Peyer's patch (tissue), 4 donors: Measurements from ENCODE around the gene CDC42BPA. TPM values are rescaled to one million over a fixed set of nuclear protein-coding genes. Genes with fewer than 3 reads are reported as not detected.

Experiments
- DNase-seq, 3 donors: peaks; one replicate each; pipeline ENCODE4 v3.0.0-alpha.2; 2017 to 2019
- H3K27ac ChIP-seq, 4 donors: fragments of 200-600 bp; sonication (generic); one replicate each; pipeline ENCODE4 v1.5.1; 2016 to 2019
- H3K27me3 ChIP-seq, 2 donors: fragments of 200-600 bp; sonication (generic); one replicate each; pipeline ENCODE4 v1.5.1; 2019
- H3K36me3 ChIP-seq, 3 donors: fragments of 200-600 bp; sonication (generic); one replicate each; pipeline ENCODE4 v1.5.1; 2016 to 2019
- H3K4me1 ChIP-seq, 4 donors: fragments of 200-600 bp; sonication (generic); one replicate each; pipeline ENCODE4 v1.5.1; 2016 to 2019
- H3K4me3 ChIP-seq, 4 donors: fragments of 200-600 bp; sonication (generic); 1 replicate in 3 of 4; 2 replicates in 1 of 4; pipeline ENCODE4 v1.5.1; 2016 to 2019; ENCODE audit warnings: mild to moderate bottlenecking in 1 of 4
- H3K9me3 ChIP-seq, 4 donors: fragments of 200-600 bp; sonication (generic); one replicate each; pipeline ENCODE4 v1.5.1; 2016 to 2019; ENCODE audit warnings: mild to moderate bottlenecking in 1 of 4
- POLR2A ChIP-seq, 2 donors: fragments of 450-650 bp; IDR thresholded peaks; one replicate each; pipeline ENCODE4 v1.5.1; 2017; ENCODE audit warnings: antibody characterized with exemption in 2 of 2, mild to moderate bottlenecking in 2 of 2, moderate library complexity in 2 of 2
- total RNA-seq, 4 donors: library from RNA; depleted of rRNA; stranded (reverse); fragments of >200 nt; gene quantifications; one replicate each; pipeline ENCODE4 v1.1.0, GENCODE V29; 2016
- TF ChIP-seq, protein P1 (sequence below), 6 experiments: fragments of 450-650 bp in 4 of 6; fragments of 200-600 bp in 2 of 6; sonication (generic) in 1 of 6; IDR thresholded peaks; one replicate each; pipeline ENCODE4 v1.5.1; 2017 to 2019; ENCODE audit warnings: antibody characterized with exemption in 6 of 6, mild to moderate bottlenecking in 3 of 6, moderate library complexity in 1 of 6

The CDC42BPA gene
- total RNA-seq, 4 donors from 2014 or later = 49.3 to 107 (median 53.9) TPM

DNA sequence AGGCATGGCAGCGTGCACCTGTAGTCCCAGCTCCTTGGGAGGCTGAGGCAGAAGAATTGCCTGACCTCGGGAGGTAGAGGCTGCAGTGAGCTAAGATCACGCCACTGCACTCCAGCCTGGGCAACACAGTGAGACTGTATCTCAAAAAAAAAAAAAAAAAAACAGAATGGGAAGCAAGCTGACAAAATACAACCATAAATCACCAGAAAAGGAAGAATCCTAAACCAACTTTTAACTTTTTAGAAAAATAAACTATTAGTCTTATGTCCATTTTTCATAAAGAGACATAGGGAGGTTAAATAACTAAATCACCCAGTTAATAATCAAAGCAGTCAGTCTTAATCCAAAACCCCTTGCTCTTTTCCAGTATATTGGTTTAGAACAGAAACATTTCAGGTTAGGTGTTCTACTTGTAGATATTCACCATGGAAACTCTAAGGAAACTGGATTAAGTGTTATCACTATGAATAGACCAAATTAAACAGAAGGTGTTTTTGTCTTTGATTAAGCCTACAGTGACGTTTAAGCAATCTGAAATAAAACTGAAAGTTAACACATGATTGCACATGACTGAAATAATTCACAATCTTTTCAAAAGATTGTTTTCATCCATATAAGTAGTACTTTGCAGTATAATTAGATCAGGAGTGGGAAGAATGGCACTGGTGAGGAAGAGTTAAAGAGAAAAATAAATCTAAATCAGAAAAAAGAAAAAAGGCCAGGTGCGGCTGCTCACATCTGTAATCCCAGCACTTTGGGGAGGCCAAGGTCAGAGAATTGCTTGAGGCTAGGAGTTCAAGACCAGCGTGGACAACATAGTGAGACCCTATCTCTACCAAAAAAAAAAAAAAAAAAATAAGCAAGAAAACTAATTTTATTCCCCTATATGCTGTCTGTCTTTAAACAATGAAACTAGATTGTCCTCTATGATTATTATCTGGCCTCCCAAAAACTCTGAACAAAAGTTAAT, 9.6 kb downstream of the CDC42BPA start:
- Histone ChIP-seq H3K9me3 (no peaks in the 10 kb centered on the region), H3K36me3 (no peaks in the 10 kb centered on the region), H3K27ac (no peak overlapping the region), H3K4me1 (no peaks in the 10 kb centered on the region), H3K27me3 (no peaks in the 10 kb centered on the region), H3K4me3 (no peak overlapping the region)
- TF ChIP-seq, protein P1, sequence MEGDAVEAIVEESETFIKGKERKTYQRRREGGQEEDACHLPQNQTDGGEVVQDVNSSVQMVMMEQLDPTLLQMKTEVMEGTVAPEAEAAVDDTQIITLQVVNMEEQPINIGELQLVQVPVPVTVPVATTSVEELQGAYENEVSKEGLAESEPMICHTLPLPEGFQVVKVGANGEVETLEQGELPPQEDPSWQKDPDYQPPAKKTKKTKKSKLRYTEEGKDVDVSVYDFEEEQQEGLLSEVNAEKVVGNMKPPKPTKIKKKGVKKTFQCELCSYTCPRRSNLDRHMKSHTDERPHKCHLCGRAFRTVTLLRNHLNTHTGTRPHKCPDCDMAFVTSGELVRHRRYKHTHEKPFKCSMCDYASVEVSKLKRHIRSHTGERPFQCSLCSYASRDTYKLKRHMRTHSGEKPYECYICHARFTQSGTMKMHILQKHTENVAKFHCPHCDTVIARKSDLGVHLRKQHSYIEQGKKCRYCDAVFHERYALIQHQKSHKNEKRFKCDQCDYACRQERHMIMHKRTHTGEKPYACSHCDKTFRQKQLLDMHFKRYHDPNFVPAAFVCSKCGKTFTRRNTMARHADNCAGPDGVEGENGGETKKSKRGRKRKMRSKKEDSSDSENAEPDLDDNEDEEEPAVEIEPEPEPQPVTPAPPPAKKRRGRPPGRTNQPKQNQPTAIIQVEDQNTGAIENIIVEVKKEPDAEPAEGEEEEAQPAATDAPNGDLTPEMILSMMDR (IDR thresholded peaks at IDR 0.05) = no peak
- no peak for TF ChIP-seq POLR2A (IDR thresholded peaks at IDR 0.05)
- no peak for DNase-seq

DNA sequence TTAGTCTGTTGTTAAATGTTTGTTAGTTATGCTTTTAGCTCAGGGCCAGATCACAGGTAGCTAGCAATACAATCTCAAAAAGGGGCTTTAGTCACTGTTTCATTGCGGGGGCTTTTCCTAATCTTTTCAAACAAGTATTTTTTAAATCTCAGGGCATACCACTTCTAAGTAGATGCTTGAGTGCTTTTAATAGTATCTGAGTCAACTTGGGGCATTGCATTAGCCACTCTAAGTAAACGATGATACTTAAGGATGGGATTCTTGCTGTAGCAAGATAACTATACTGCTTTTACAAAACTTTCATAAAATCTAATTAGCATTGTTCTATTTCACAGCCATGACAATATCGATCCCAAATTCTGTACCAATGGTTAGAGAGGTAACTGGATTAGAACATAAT, 11.6 kb downstream of the CDC42BPA start:
- Histone ChIP-seq H3K4me3 (no peak overlapping the region), H3K27ac (no peak overlapping the region), H3K9me3 (no peaks in the 10 kb centered on the region), H3K36me3 (no peaks in the 10 kb centered on the region), H3K4me1 (no peaks in the 10 kb centered on the region), H3K27me3 (no peaks in the 10 kb centered on the region)
- no peak for DNase-seq
- TF ChIP-seq, protein P1 (IDR thresholded peaks at IDR 0.05) = no peak
- TF ChIP-seq POLR2A (IDR thresholded peaks at IDR 0.05) = no peak

DNA sequence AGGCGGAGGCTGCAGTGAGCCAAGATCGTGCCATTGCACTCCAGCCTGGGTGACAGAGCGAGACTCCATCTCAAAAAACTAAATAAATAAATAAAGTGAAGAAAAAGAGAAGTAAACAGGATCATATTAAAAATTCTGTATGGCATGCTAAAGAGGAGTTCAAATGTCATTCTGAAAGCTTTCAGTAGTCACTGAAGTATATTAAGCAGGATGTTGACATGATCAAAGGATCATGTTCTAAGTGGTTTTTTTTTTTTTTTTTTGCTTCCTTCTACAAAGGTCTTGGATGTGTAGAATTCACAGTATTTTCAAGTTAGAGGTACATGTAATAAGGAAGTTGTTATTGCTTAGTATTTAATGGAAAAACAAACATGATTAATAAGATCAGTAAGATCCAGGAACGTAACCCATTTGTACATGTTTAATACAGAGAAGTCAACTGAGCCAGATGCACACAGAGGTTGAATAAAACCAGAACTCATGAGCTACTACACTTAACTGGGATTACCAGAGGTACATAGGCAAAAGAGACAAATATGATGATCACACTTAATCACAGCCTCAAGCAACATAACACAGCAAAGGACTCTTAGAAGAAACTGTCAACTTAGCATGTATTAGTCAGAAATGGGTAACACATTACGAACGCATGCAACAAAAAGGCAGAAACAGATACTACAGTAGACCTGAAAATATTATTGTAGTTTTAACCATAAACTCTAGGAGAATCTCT, 12.2 kb downstream of the CDC42BPA start:
- TF ChIP-seq, protein P1 (IDR thresholded peaks at IDR 0.05) = no peak
- TF ChIP-seq POLR2A (IDR thresholded peaks at IDR 0.05) = no peak
- Histone ChIP-seq H3K4me3 (no peak overlapping the region), H3K27me3 (no peaks in the 10 kb centered on the region), H3K4me1 (no peaks in the 10 kb centered on the region), H3K9me3 (no peaks in the 10 kb centered on the region), H3K36me3 (no peaks in the 10 kb centered on the region), H3K27ac (no peak overlapping the region)
- DNase-seq = no peak

DNA sequence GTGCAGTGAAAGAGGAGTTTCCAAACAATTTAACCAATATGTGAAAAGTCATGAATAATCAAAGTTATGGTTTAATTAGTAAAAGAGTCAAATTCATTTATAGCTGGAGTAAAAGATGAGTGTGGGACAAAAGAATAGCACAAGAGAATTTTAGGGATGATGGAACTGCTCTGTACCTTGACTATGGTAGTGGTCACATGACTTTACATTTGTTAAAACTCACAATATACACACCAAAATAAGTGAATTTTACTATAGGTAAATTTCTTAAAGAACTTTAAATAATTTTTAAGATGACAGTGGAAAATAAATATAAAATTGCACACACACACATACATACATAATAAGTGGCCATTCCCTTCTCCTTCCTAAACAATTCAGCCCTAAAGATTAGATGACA, 13.6 kb downstream of the CDC42BPA start:
- H3K36me3 ChIP-seq = no peaks in the 10 kb centered on the region
- H3K9me3 ChIP-seq = no peaks in the 10 kb centered on the region
- H3K27me3 ChIP-seq = no peaks in the 10 kb centered on the region
- no peak overlapping the region for H3K27ac ChIP-seq
- no peaks in the 10 kb centered on the region for H3K4me1 ChIP-seq
- TF ChIP-seq, protein P1 (IDR thresholded peaks at IDR 0.05) = no peak
- no peak for TF ChIP-seq POLR2A (IDR thresholded peaks at IDR 0.05)
- H3K4me3 ChIP-seq = no peak overlapping the region
- DNase-seq = no peak

DNA sequence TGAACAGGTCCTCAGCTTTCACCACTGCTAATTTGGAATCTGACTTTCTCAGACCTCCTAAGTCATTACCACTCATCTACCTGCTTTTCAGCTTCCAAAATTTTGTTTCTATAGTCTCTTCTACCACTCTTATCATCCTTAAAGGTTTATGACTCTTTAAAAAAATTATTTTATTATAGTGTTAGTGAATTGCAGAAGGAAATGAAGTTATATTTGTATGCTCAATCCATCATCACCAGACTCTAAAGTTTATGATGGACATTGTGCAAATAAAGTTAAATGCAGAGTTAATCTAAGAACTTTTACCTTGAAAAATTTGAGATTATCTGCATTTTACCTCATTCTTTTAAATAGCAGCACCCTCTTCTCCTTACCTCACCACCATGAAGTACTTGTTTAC, 14.6 kb downstream of the CDC42BPA start:
- Histone ChIP-seq H3K36me3 (no peaks in the 10 kb centered on the region), H3K9me3 (no peaks in the 10 kb centered on the region), H3K4me3 (no peak overlapping the region), H3K27ac (no peak overlapping the region), H3K4me1 (peaks cover 0 to 7% (median 0%) of the 10 kb centered on the region in 4 donors), H3K27me3 (no peaks in the 10 kb centered on the region)
- no peak for DNase-seq
- TF ChIP-seq, protein P1 (IDR thresholded peaks at IDR 0.05) = no peak
- TF ChIP-seq POLR2A (IDR thresholded peaks at IDR 0.05) = no peak
